GM12878 (cell line): ENCODE data around the gene C14orf93.

ENCODE experiments used
- BRCA1 ChIP-seq: IDR thresholded peaks from 2 replicates; pipeline ENCODE4 v1.6.1; 2011; ENCODE audit warnings: low read depth, low read length, improper control_type of control experiment
- KDM1A ChIP-seq: fragments of 200-600 bp; sonication (generic); IDR thresholded peaks from 2 replicates; pipeline ENCODE4 v1.6.1; 2016; ENCODE audit warnings: borderline replicate concordance
- POLR2AphosphoS5 ChIP-seq: IDR thresholded peaks from 2 replicates; pipeline ENCODE4 v1.6.1; 2011; ENCODE audit warnings: mild to moderate bottlenecking, low read length, inconsistent platforms
- TAF1 ChIP-seq: IDR thresholded peaks from 2 replicates; pipeline ENCODE4 v1.6.1; 2011; ENCODE audit warnings: mild to moderate bottlenecking, low read depth, low read length, borderline replicate concordance
- ZNF24 ChIP-seq: fragments of 450-650 bp; IDR thresholded peaks from 2 replicates; pipeline ENCODE4 v1.6.1; 2017; ENCODE audit warnings: antibody characterized with exemption, mild to moderate bottlenecking
- ZNF274 ChIP-seq: IDR thresholded peaks from one replicate; pipeline ENCODE4 v1.8.0; 2011; ENCODE audit not compliant: insufficient read length, insufficient read depth

- no peak for TF ChIP-seq BRCA1
- TF ChIP-seq KDM1A: no peak
- no peak for TF ChIP-seq ZNF274
- no peak for TF ChIP-seq TAF1
- no peak for TF ChIP-seq POLR2AphosphoS5
- no peak for TF ChIP-seq ZNF24
Measured at GRCh38 chr14:23056145-23056955, 46.4 kb upstream of the C14orf93 start.
